ENCODE data around the gene TAF4. TPM values are rescaled to one million over a fixed set of nuclear protein-coding genes. Genes with fewer than 3 reads are reported as not detected.

TAF4 gene
- total and polyA plus RNA-seq, 2 of the 13 experiments (the other 11 are each of a cell fraction or from before 2014, with no cell fraction given) = 5.9 to 12.0 TPM

DNA sequence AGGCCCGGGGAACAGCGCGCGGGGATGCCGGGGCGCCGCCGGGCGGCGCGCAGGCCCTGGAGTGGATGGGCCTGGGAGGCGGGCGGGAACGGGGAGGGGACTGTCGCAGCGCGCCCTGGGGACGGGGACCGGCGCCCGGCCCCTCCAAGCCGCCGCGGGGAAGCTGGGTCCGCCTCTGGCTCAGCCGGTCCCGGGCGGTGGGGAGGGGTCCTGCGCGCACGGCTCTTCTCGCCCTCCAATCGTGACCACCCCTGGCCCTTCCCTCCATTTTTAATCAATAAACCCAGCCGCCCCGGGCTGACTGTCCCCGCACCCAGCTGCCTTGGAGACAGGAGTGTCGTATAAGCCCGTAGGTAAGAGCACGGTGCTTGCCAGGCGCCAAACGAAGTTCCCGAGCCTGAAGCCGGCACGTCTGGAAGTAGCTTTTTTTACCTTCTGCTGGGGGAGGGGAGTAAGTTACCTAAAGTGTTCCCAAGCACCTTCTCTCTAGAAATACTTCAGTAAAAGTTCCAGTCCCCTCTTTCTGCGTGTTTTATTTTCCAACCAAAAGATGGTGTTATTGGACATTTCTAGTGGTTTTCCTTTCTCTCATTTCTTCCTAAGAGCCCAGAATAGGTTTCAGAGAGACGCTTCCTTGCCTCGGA is 780 bp upstream of the TAF4 start (continued):
- TF ChIP-seq, protein P1, sequence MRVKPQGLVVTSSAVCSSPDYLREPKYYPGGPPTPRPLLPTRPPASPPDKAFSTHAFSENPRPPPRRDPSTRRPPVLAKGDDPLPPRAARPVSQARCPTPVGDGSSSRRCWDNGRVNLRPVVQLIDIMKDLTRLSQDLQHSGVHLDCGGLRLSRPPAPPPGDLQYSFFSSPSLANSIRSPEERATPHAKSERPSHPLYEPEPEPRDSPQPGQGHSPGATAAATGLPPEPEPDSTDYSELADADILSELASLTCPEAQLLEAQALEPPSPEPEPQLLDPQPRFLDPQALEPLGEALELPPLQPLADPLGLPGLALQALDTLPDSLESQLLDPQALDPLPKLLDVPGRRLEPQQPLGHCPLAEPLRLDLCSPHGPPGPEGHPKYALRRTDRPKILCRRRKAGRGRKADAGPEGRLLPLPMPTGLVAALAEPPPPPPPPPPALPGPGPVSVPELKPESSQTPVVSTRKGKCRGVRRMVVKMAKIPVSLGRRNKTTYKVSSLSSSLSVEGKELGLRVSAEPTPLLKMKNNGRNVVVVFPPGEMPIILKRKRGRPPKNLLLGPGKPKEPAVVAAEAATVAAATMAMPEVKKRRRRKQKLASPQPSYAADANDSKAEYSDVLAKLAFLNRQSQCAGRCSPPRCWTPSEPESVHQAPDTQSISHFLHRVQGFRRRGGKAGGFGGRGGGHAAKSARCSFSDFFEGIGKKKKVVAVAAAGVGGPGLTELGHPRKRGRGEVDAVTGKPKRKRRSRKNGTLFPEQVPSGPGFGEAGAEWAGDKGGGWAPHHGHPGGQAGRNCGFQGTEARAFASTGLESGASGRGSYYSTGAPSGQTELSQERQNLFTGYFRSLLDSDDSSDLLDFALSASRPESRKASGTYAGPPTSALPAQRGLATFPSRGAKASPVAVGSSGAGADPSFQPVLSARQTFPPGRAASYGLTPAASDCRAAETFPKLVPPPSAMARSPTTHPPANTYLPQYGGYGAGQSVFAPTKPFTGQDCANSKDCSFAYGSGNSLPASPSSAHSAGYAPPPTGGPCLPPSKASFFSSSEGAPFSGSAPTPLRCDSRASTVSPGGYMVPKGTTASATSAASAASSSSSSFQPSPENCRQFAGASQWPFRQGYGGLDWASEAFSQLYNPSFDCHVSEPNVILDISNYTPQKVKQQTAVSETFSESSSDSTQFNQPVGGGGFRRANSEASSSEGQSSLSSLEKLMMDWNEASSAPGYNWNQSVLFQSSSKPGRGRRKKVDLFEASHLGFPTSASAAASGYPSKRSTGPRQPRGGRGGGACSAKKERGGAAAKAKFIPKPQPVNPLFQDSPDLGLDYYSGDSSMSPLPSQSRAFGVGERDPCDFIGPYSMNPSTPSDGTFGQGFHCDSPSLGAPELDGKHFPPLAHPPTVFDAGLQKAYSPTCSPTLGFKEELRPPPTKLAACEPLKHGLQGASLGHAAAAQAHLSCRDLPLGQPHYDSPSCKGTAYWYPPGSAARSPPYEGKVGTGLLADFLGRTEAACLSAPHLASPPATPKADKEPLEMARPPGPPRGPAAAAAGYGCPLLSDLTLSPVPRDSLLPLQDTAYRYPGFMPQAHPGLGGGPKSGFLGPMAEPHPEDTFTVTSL (CRISPR knock-in tag; IDR thresholded peaks at IDR 0.05; ENCODE audit: borderline replicate concordance) = no peak; the same call in 1 of the 2 replicates
- TF ChIP-seq ZBTB38 (CRISPR knock-in tag; IDR thresholded peaks at IDR 0.05) = peak; percentile 14; the same call in 1 of the 2 replicates
- TF ChIP-seq ZNF543 (CRISPR knock-in tag; IDR thresholded peaks at IDR 0.05) = no peak
- TF ChIP-seq ERF (CRISPR knock-in tag; IDR thresholded peaks at IDR 0.05) = no peak
- no peak for TF ChIP-seq SNAPC2 (CRISPR knock-in tag; IDR thresholded peaks at IDR 0.05)
- TF ChIP-seq, protein P2, sequence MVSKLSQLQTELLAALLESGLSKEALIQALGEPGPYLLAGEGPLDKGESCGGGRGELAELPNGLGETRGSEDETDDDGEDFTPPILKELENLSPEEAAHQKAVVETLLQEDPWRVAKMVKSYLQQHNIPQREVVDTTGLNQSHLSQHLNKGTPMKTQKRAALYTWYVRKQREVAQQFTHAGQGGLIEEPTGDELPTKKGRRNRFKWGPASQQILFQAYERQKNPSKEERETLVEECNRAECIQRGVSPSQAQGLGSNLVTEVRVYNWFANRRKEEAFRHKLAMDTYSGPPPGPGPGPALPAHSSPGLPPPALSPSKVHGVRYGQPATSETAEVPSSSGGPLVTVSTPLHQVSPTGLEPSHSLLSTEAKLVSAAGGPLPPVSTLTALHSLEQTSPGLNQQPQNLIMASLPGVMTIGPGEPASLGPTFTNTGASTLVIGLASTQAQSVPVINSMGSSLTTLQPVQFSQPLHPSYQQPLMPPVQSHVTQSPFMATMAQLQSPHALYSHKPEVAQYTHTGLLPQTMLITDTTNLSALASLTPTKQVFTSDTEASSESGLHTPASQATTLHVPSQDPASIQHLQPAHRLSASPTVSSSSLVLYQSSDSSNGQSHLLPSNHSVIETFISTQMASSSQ (IDR thresholded peaks at IDR 0.05; ENCODE audit: low read depth) = no peak
- TF ChIP-seq, protein P2 (CRISPR knock-in tag; IDR thresholded peaks at IDR 0.05; ENCODE audit: borderline replicate concordance) = no peak
- TF ChIP-seq SNRNP70 (IDR thresholded peaks at IDR 0.05; ENCODE audit: low read depth, low read length) = no peak
- no peak; the same call in 1 of the 2 replicates for TF ChIP-seq RXRA (CRISPR knock-in tag; IDR thresholded peaks at IDR 0.05)
- TF ChIP-seq MTA1 (CRISPR knock-in tag; IDR thresholded peaks at IDR 0.05; ENCODE audit: borderline replicate concordance) = peak; percentile 65; the same call in 1 of the 2 replicates
- TF ChIP-seq DBP (CRISPR knock-in tag; IDR thresholded peaks at IDR 0.05; ENCODE audit: not compliant biosample characterization) = no peak
- peak; percentile 72; the same call in 1 of the 2 replicates for TF ChIP-seq ZNF747 (CRISPR knock-in tag; IDR thresholded peaks at IDR 0.05; ENCODE audit: borderline replicate concordance)
- no peak for TF ChIP-seq ZNF12 (CRISPR knock-in tag; IDR thresholded peaks at IDR 0.05)
- TF ChIP-seq, protein P3, sequence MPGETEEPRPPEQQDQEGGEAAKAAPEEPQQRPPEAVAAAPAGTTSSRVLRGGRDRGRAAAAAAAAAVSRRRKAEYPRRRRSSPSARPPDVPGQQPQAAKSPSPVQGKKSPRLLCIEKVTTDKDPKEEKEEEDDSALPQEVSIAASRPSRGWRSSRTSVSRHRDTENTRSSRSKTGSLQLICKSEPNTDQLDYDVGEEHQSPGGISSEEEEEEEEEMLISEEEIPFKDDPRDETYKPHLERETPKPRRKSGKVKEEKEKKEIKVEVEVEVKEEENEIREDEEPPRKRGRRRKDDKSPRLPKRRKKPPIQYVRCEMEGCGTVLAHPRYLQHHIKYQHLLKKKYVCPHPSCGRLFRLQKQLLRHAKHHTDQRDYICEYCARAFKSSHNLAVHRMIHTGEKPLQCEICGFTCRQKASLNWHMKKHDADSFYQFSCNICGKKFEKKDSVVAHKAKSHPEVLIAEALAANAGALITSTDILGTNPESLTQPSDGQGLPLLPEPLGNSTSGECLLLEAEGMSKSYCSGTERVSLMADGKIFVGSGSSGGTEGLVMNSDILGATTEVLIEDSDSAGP (CRISPR knock-in tag; IDR thresholded peaks at IDR 0.05; ENCODE audit: borderline replicate concordance) = peak; percentile 62; the same call in 1 of the 2 replicates
- no peak for TF ChIP-seq NFIC (IDR thresholded peaks at IDR 0.05; ENCODE audit: low read length)
- no peak for TF ChIP-seq NFYC (CRISPR knock-in tag; IDR thresholded peaks at IDR 0.05)

Measured in HepG2 (cell line).